ACC112 (cell line): ENCODE data around the gene SRC.
A peak's percentile ranks its signal among the peaks of the same experiment; 100 is the strongest.

Experiments
- H2AFZ ChIP-seq: fragments of 200-600 bp; sonication (generic); one replicate; pipeline ENCODE4 v1.6.0; 2017; ENCODE audit warnings: antibody characterized with exemption, low read length; ENCODE audit not compliant: unreplicated experiment
- H3K27ac ChIP-seq: fragments of 200-600 bp; sonication (generic); 2 replicates; pipeline ENCODE4 v1.5.1; 2014; ENCODE audit warnings: low read depth, mild to moderate bottlenecking, antibody characterized with exemption, low read length, moderate library complexity
- H3K27me3 ChIP-seq: fragments of 200-600 bp; sonication (generic); 2 replicates; pipeline ENCODE4 v1.6.1; 2014; ENCODE audit warnings: mild to moderate bottlenecking, antibody characterized with exemption, low read length, moderate library complexity, mixed read lengths; ENCODE audit not compliant: insufficient read depth
- H3K36me3 ChIP-seq: fragments of 200-600 bp; sonication (generic); 2 replicates; pipeline ENCODE4 v1.6.1; 2016; ENCODE audit warnings: mild to moderate bottlenecking, antibody characterized with exemption, low read length, moderate library complexity, mixed read lengths; ENCODE audit not compliant: insufficient read depth
- H3K4me1 ChIP-seq: fragments of 200-600 bp; sonication (generic); one replicate; pipeline ENCODE4 v1.6.1; 2016; ENCODE audit warnings: low read length, mixed read lengths; ENCODE audit not compliant: insufficient read depth, unreplicated experiment, control insufficient read depth
- H3K4me3 ChIP-seq: fragments of 200-600 bp; sonication (generic); 2 replicates; pipeline ENCODE4 v1.5.1; 2014; ENCODE audit warnings: mild to moderate bottlenecking, low read depth, low read length
- H3K79me2 ChIP-seq: fragments of 200-600 bp; sonication (generic); one replicate; pipeline ENCODE4 v1.6.0; 2016; ENCODE audit warnings: low read length; ENCODE audit not compliant: control insufficient read depth, unreplicated experiment, insufficient read depth

Gene SRC

GRCh38 chr20:37315452-37316110 is 30.4 kb upstream of the SRC start:
- 0 out of 2 replicates have a peak, but pooled peaks cover 4% of the 10 kb centered on the region for H3K36me3 ChIP-seq
- peaks cover 15% of the 10 kb centered on the region for H3K4me1 ChIP-seq
- no peak overlapping the region for H3K27ac ChIP-seq
- no peaks in the 10 kb centered on the region for H3K27me3 ChIP-seq
- H3K79me2 ChIP-seq: peaks cover 4% of the 10 kb centered on the region
- no peak overlapping the region for H2AFZ ChIP-seq
- H3K4me3 ChIP-seq: no peak overlapping the region

- H3K79me2 ChIP-seq: peaks cover 4% of the 10 kb centered on the region
- no peak overlapping the region for H2AFZ ChIP-seq
- no peak overlapping the region for H3K4me3 ChIP-seq
- H3K27me3 ChIP-seq: no peaks in the 10 kb centered on the region
- 0 out of 2 replicates have a peak, but pooled peaks cover 4% of the 10 kb centered on the region for H3K36me3 ChIP-seq
- H3K27ac ChIP-seq: no peak overlapping the region
- peaks cover 15% of the 10 kb centered on the region for H3K4me1 ChIP-seq
Observed at GRCh38 chr20:37316116-37316774, 29.7 kb upstream of the SRC start.

- Histone ChIP-seq H3K4me1 (peaks cover 15% of the 10 kb centered on the region), H2AFZ (no peak overlapping the region), H3K27me3 (no peaks in the 10 kb centered on the region), H3K79me2 (peaks cover under 1% of the 10 kb centered on the region), H3K4me3 (no peak overlapping the region), H3K36me3 (0 out of 2 replicates have a peak, but pooled peaks cover 2% of the 10 kb centered on the region), H3K27ac (no peak overlapping the region)
Observed at GRCh38 chr20:37316775-37317170, 29.2 kb upstream of the SRC start.

GRCh38 chr20:37317316-37317715 is 28.6 kb upstream of the SRC start:
- Histone ChIP-seq H3K27me3 (no peaks in the 10 kb centered on the region), H3K36me3 (no peaks in the 10 kb centered on the region), H3K4me3 (no peak overlapping the region), H3K79me2 (no peaks in the 10 kb centered on the region), H2AFZ (no peak overlapping the region), H3K4me1 (peaks cover 9% of the 10 kb centered on the region), H3K27ac (no peak overlapping the region)

- H3K36me3 ChIP-seq: no peaks in the 10 kb centered on the region
- no peaks in the 10 kb centered on the region for H3K27me3 ChIP-seq
- H3K4me1 ChIP-seq: peaks cover 5% of the 10 kb centered on the region
- no peak overlapping the region for H2AFZ ChIP-seq
- no peak overlapping the region for H3K4me3 ChIP-seq
- no peak overlapping the region for H3K27ac ChIP-seq
- H3K79me2 ChIP-seq: no peaks in the 10 kb centered on the region
Observed at GRCh38 chr20:37317994-37318640, 27.8 kb upstream of the SRC start.

GRCh38 chr20:37319151-37319671 is 26.7 kb upstream of the SRC start:
- H3K27me3 ChIP-seq: no peaks in the 10 kb centered on the region
- peaks cover 7% of the 10 kb centered on the region for H3K4me1 ChIP-seq
- H3K36me3 ChIP-seq: no peaks in the 10 kb centered on the region
- H3K79me2 ChIP-seq: no peaks in the 10 kb centered on the region
- no peak overlapping the region for H2AFZ ChIP-seq
- no peak overlapping the region for H3K4me3 ChIP-seq
- H3K27ac ChIP-seq: no peak overlapping the region

- H3K27ac ChIP-seq: no peak overlapping the region
- H3K36me3 ChIP-seq: no peaks in the 10 kb centered on the region
- peaks cover 11% of the 10 kb centered on the region for H3K4me1 ChIP-seq
- no peak overlapping the region for H3K4me3 ChIP-seq
- no peaks in the 10 kb centered on the region for H3K79me2 ChIP-seq
- H2AFZ ChIP-seq: no peak overlapping the region
- H3K27me3 ChIP-seq: no peaks in the 10 kb centered on the region
Observed at GRCh38 chr20:37323985-37324384, 22.0 kb upstream of the SRC start.

- Histone ChIP-seq H2AFZ (no peak overlapping the region), H3K36me3 (no peaks in the 10 kb centered on the region), H3K27ac (no peak overlapping the region), H3K4me1 (peaks cover 11% of the 10 kb centered on the region), H3K4me3 (no peak overlapping the region), H3K79me2 (no peaks in the 10 kb centered on the region), H3K27me3 (no peaks in the 10 kb centered on the region)
Observed at GRCh38 chr20:37325206-37325605, 20.7 kb upstream of the SRC start.

- no peaks in the 10 kb centered on the region for H3K36me3 ChIP-seq
- H2AFZ ChIP-seq: no peak overlapping the region
- H3K27me3 ChIP-seq: no peaks in the 10 kb centered on the region
- H3K27ac ChIP-seq: no peak overlapping the region
- peaks cover 11% of the 10 kb centered on the region for H3K4me1 ChIP-seq
- H3K4me3 ChIP-seq: no peak overlapping the region
- no peaks in the 10 kb centered on the region for H3K79me2 ChIP-seq
Observed at GRCh38 chr20:37326666-37327065, 19.3 kb upstream of the SRC start.

- H3K4me1 ChIP-seq: peaks cover 11% of the 10 kb centered on the region
Observed at GRCh38 chr20:37327748-37328147, 18.2 kb upstream of the SRC start.

More at GRCh38 chr20:37327748-37328147, 18.2 kb upstream of the SRC start:
- H3K36me3 ChIP-seq: no peaks in the 10 kb centered on the region
- H3K79me2 ChIP-seq: no peaks in the 10 kb centered on the region
- H3K27me3 ChIP-seq: no peaks in the 10 kb centered on the region
- H3K27ac ChIP-seq: no peak overlapping the region
- H2AFZ ChIP-seq: peak overlapping the region; percentile 87
- peak overlapping the region; percentile 32; the same call in 1 of the 2 replicates for H3K4me3 ChIP-seq
